Retinal pigment epithelial cell (primary cell): ENCODE results near the gene ACOXL.

Experiments
- DNase-seq: peaks from one replicate; pipeline ENCODE4 v3.0.0-alpha.2; 2010; ENCODE audit warnings: low read depth
- H3K4me3 ChIP-seq: 2 replicates; pipeline ENCODE4 v1.5.1; 2011; ENCODE audit warnings: mild to moderate bottlenecking, low read length, control low read depth, moderate library complexity
- CTCF ChIP-seq: conservative IDR thresholded peaks from 2 replicates; pipeline ENCODE4 v1.5.1; 2011; ENCODE audit warnings: low read depth, low read length, control low read depth, inconsistent platforms

The ACOXL gene

GRCh38 chr2:111011218-111011617 lies 278.8 kb downstream of the ACOXL start:
- H3K4me3 ChIP-seq: no peak overlapping the region
- no peak for TF ChIP-seq CTCF
- no peak for DNase-seq

GRCh38 chr2:111015283-111015995 lies 283.1 kb downstream of the ACOXL start:
- no peak for DNase-seq
- no peak overlapping the region for H3K4me3 ChIP-seq
- TF ChIP-seq CTCF: no peak

GRCh38 chr2:111017034-111017622 lies 284.8 kb downstream of the ACOXL start:
- DNase-seq: no peak
- H3K4me3 ChIP-seq: no peak overlapping the region
- no peak for TF ChIP-seq CTCF

GRCh38 chr2:111017909-111018308 lies 285.5 kb downstream of the ACOXL start:
- no peak for TF ChIP-seq CTCF
- no peak overlapping the region for H3K4me3 ChIP-seq
- DNase-seq: no peak

- no peak for TF ChIP-seq CTCF
- DNase-seq: no peak
These were observed 287.0 kb downstream of the ACOXL start for GRCh38 chr2:111019381-111019780.

GRCh38 chr2:111022633-111023032 lies 290.3 kb downstream of the ACOXL start:
- H3K4me3 ChIP-seq: no peak overlapping the region
- no peak for DNase-seq
- no peak for TF ChIP-seq CTCF

More at GRCh38 chr2:111019381-111019780, 287.0 kb downstream of the ACOXL start:
- no peak overlapping the region for H3K4me3 ChIP-seq

- no peak for TF ChIP-seq CTCF
- no peak for DNase-seq
These were observed 292.1 kb downstream of the ACOXL start for GRCh38 chr2:111024496-111024895.

More at GRCh38 chr2:111024496-111024895, 292.1 kb downstream of the ACOXL start:
- no peak overlapping the region for H3K4me3 ChIP-seq
